Stomach (tissue), 9 donors: Measurements from ENCODE around the gene ARPC1B. TPM values are rescaled to one million over a fixed set of nuclear protein-coding genes. Genes with fewer than 3 reads are reported as not detected.

Experiments used
- DNase-seq, 2 donors: peaks; one replicate each; pipeline versions ENCODE4 v3.0.0 to v3.0.0-alpha.2; 2013 to 2019
- H3K27ac ChIP-seq, 5 donors: fragments of 200-600 bp in 4 of 5; sonication (generic) in 4 of 5; one replicate each; pipeline ENCODE4 v1.5.1; 2013 to 2019; ENCODE audit warnings: mild to moderate bottlenecking in 1 of 5, moderate library complexity in 1 of 5
- H3K27me3 ChIP-seq, 3 donors: fragments of 200-600 bp; sonication (generic); one replicate each; pipeline ENCODE4 v1.5.1; 2017 to 2019; ENCODE audit warnings: mixed run types in 1 of 3
- H3K36me3 ChIP-seq, 4 donors: fragments of 200-600 bp; sonication (generic); 1 replicate in 3 of 4; 2 replicates in 1 of 4; pipeline ENCODE4 v1.5.1; 2016 to 2019
- H3K4me1 ChIP-seq, 4 donors: fragments of 200-600 bp; sonication (generic); one replicate each; pipeline ENCODE4 v1.5.1; 2016 to 2019
- H3K4me3 ChIP-seq, 4 donors: fragments of 200-600 bp; sonication (generic) in 3 of 4; one replicate each; pipeline ENCODE4 v1.5.1; 2016 to 2019; ENCODE audit warnings: mild to moderate bottlenecking in 1 of 4
- H3K9me3 ChIP-seq, 4 donors: fragments of 200-600 bp; sonication (generic); one replicate each; pipeline ENCODE4 v1.5.1; 2016 to 2019
- CTCF ChIP-seq, 7 experiments: fragments of 450-650 bp in 4 of 7; fragments of 200-600 bp in 3 of 7; sonication (generic) in 3 of 7; IDR thresholded peaks; one replicate each; pipeline ENCODE4 v1.5.1; 2016 to 2019; ENCODE audit warnings: antibody characterized with exemption in 7 of 7, control low read depth in 2 of 7, mild to moderate bottlenecking in 1 of 7
- EP300 ChIP-seq: sonication (generic); formaldehyde crosslinking; IDR thresholded peaks from one replicate; pipeline ENCODE4 v1.6.1; 2017; ENCODE audit warnings: antibody characterized with exemption
- POLR2A ChIP-seq, 4 donors: fragments of 450-650 bp; IDR thresholded peaks; one replicate each; pipeline ENCODE4 v1.6.1; 2016; ENCODE audit warnings: antibody characterized with exemption in 4 of 4, control low read depth in 2 of 4, mild to moderate bottlenecking in 1 of 4, moderate library complexity in 1 of 4
- POLR2AphosphoS5 ChIP-seq, 3 donors: sonication (generic); formaldehyde crosslinking; IDR thresholded peaks; one replicate each; pipeline ENCODE4 v1.6.1; 2016; ENCODE audit warnings: antibody characterized with exemption in 3 of 3
- WGBS, 5 donors: extraction: QIAGEN DNeasy Blood & Tissue Kit in 3 of 5; methylation state at CpG; one replicate each; pipeline versions ENCODE4 v1.1.5 to v1.1.7; 2013 to 2018; 5-methylcytosine and 5-hydroxymethylcytosine counted together
- intact Hi-C: fragments of 100-400 bp; cut with DNase I; formaldehyde crosslinking; loops from one replicate; pipeline ENCODE4 v1.15.1; 2023; ENCODE audit warnings: low total_unique reads
- polyA plus RNA-seq, 3 donors: library from polyadenylated mRNA; stranded (reverse); fragments of 200-250 nt; gene quantifications; one replicate each; pipeline ENCODE4 v1.2.3, GENCODE V29; 2013
- total RNA-seq, 5 donors: library from RNA; depleted of rRNA; stranded (reverse); fragments of >200 nt; gene quantifications; one replicate each; pipeline versions ENCODE4 v1.1.0 to v1.2.3, GENCODE V29; 2014 to 2016
- donor health status: healthy with polysubstance abuse.
- donor health status: Bipolar disorder and iron deficiency.
- donor health status: healthy.

The ARPC1B gene
- total and polyA plus RNA-seq, 8 donors, result 25.1 to 229 (median 110) TPM

GRCh38 chr7:99380032-99380822 lies 5.7 kb downstream of the ARPC1B start:
- Histone ChIP-seq H3K27me3 (no peaks in the 10 kb centered on the region), H3K27ac (peak overlapping the region; percentile 58 to 88 (median 86)), H3K4me1 (peaks cover 34 to 79% (median 50%) of the 10 kb centered on the region in 4 donors), H3K4me3 (peak overlapping the region in 3 of 4 donors; percentile 11 to 33 (median 25)), H3K36me3 (peaks cover 9 to 35% (median 16%) of the 10 kb centered on the region in 4 donors), H3K9me3 (no peaks in the 10 kb centered on the region)
- TF ChIP-seq POLR2A (IDR thresholded peaks at IDR 0.05) (no peak), EP300 (no peak), CTCF (IDR thresholded peaks at IDR 0.05) (no peak), POLR2AphosphoS5 (IDR thresholded peaks at IDR 0.05) (no peak)
- 55 to 70% (median 61%) methylated on average over 8 to 12 of the region's 12 CpGs for WGBS, 5 donors
- DNase-seq, result peak in 1 of 2 donors; percentile 71
- intact Hi-C loops, result no loop called here

GRCh38 chr7:99380823-99381663 lies 6.5 kb downstream of the ARPC1B start:
- 63 to 78% (median 65%) methylated on average over 15 to 16 of the region's 16 CpGs for WGBS, 5 donors

GRCh38 chr7:99381664-99382075 lies 7.1 kb downstream of the ARPC1B start:
- 51 to 63% (median 58%) methylated on average over 1 to 7 of the region's 7 CpGs for WGBS, 5 donors

More at GRCh38 chr7:99380823-99381663, 6.5 kb downstream of the ARPC1B start:
- H3K27ac ChIP-seq, result peak overlapping the region; percentile 22 to 88 (median 86)
- no peaks in the 10 kb centered on the region for H3K9me3 ChIP-seq
- peaks cover 9 to 44% (median 24%) of the 10 kb centered on the region in 4 donors for H3K36me3 ChIP-seq
- peak overlapping the region in 3 of 4 donors; percentile 11 to 33 (median 25) for H3K4me3 ChIP-seq
- H3K4me1 ChIP-seq, result peaks cover 30 to 75% (median 43%) of the 10 kb centered on the region in 4 donors
- intact Hi-C loops, result no loop called here
- DNase-seq, result peak; percentile 44 to 79
- no peaks in the 10 kb centered on the region for H3K27me3 ChIP-seq
- TF ChIP-seq CTCF (IDR thresholded peaks at IDR 0.05) (no peak), POLR2AphosphoS5 (IDR thresholded peaks at IDR 0.05) (no peak), EP300 (no peak), POLR2A (IDR thresholded peaks at IDR 0.05) (no peak)

More at GRCh38 chr7:99381664-99382075, 7.1 kb downstream of the ARPC1B start:
- no peaks in the 10 kb centered on the region for H3K9me3 ChIP-seq
- intact Hi-C loops, result no loop called here
- TF ChIP-seq CTCF (IDR thresholded peaks at IDR 0.05), result no peak
- no peak for TF ChIP-seq POLR2AphosphoS5 (IDR thresholded peaks at IDR 0.05)
- no peak for TF ChIP-seq EP300
- H3K27ac ChIP-seq, result peak overlapping the region in 2 of 5 donors; percentile 87 to 88
- no peak overlapping the region for H3K4me3 ChIP-seq
- DNase-seq, result no peak
- peaks cover 30 to 69% (median 37%) of the 10 kb centered on the region in 4 donors for H3K4me1 ChIP-seq
- no peaks in the 10 kb centered on the region for H3K27me3 ChIP-seq
- peaks cover 13 to 47% (median 30%) of the 10 kb centered on the region in 4 donors for H3K36me3 ChIP-seq
